SK-N-SH treated with all-trans-retinoic acid at 6 μM for 48 hours (cell line): ENCODE results near the gene GRIK2.

Experiments
- ATAC-seq: fragments of 200-7000 bp; cut with Tn5 transposase; 3 replicates; pipeline ENCODE4 v1.9.1; 2020; ENCODE audit warnings: mild to moderate bottlenecking, moderate library complexity
- BACH2 ChIP-seq: fragments of 250-450 bp; sonication (Bioruptor Pico); IDR thresholded peaks from 2 replicates; pipeline ENCODE4 v1.9.0; 2021; ENCODE audit warnings: mild to moderate bottlenecking, borderline replicate concordance
- CSDC2 ChIP-seq: fragments of 250-450 bp; sonication (Bioruptor Pico); IDR thresholded peaks from 2 replicates; pipeline ENCODE4 v1.5.0; 2020; ENCODE audit warnings: mild to moderate bottlenecking, moderate library complexity
- ESRRG ChIP-seq: fragments of 250-450 bp; sonication (Bioruptor Pico); IDR thresholded peaks from 2 replicates; pipeline ENCODE4 v1.6.1; 2021; ENCODE audit warnings: mild to moderate bottlenecking
- ISL1 ChIP-seq: fragments of 250-450 bp; sonication (Bioruptor Pico); IDR thresholded peaks from 2 replicates; pipeline ENCODE4 v2.1.2; 2022; ENCODE audit warnings: mild to moderate bottlenecking, moderate library complexity
- PPARA ChIP-seq: fragments of 250-450 bp; sonication (Bioruptor Pico); IDR thresholded peaks from 2 replicates; pipeline ENCODE4 v1.5.0; 2020; ENCODE audit warnings: mild to moderate bottlenecking, borderline replicate concordance
- RARB ChIP-seq: fragments of 250-450 bp; sonication (Bioruptor Pico); IDR thresholded peaks from 2 replicates; pipeline ENCODE4 v1.8.0; 2021; ENCODE audit warnings: mild to moderate bottlenecking, moderate library complexity
- TCF4 ChIP-seq: fragments of 250-450 bp; sonication (Bioruptor Pico); IDR thresholded peaks from 2 replicates; pipeline ENCODE4 v1.8.0; 2021; ENCODE audit warnings: mild to moderate bottlenecking, moderate library complexity, borderline replicate concordance
- TOX ChIP-seq: fragments of 250-450 bp; sonication (Bioruptor Pico); IDR thresholded peaks from 2 replicates; pipeline ENCODE4 v1.8.0; 2021; ENCODE audit warnings: mild to moderate bottlenecking, moderate library complexity, borderline replicate concordance
- ZC3H10 ChIP-seq: fragments of 250-450 bp; sonication (Bioruptor Pico); IDR thresholded peaks from 2 replicates; pipeline ENCODE4 v1.5.1; 2021; ENCODE audit warnings: mild to moderate bottlenecking, moderate library complexity
- ZFP3 ChIP-seq: fragments of 250-450 bp; sonication (Bioruptor Pico); IDR thresholded peaks from 2 replicates; pipeline ENCODE4 v1.5.0; 2020; ENCODE audit warnings: mild to moderate bottlenecking, moderate library complexity
- ZFP30 ChIP-seq: fragments of 450-650 bp; formaldehyde crosslinking; IDR thresholded peaks from 2 replicates; pipeline ENCODE4 v1.5.0; 2022; ENCODE audit warnings: mild to moderate bottlenecking, moderate library complexity
- ZNF565 ChIP-seq: fragments of 450-650 bp; formaldehyde crosslinking; conservative IDR thresholded peaks from 2 replicates; pipeline ENCODE4 v1.5.0; 2020; ENCODE audit warnings: low read depth, mild to moderate bottlenecking, moderate library complexity
- ZNF70 ChIP-seq: fragments of 450-650 bp; formaldehyde crosslinking; IDR thresholded peaks from 2 replicates; pipeline ENCODE4 v1.5.0; 2020; ENCODE audit warnings: mild to moderate bottlenecking, moderate library complexity
- ZNF8 ChIP-seq: fragments of 450-650 bp; formaldehyde crosslinking; IDR thresholded peaks from 2 replicates; pipeline ENCODE4 v1.5.0; 2020; ENCODE audit warnings: mild to moderate bottlenecking, moderate library complexity
- TF ChIP-seq, protein P1 (sequence below): fragments of 250-450 bp; sonication (Bioruptor Pico); IDR thresholded peaks from 2 replicates; pipeline ENCODE4 v1.8.0; 2021; ENCODE audit warnings: low read depth, mild to moderate bottlenecking, moderate library complexity, borderline replicate concordance
- TF ChIP-seq, protein P2 (sequence below): fragments of 250-450 bp; sonication (Bioruptor Pico); IDR thresholded peaks from 2 replicates; pipeline ENCODE4 v1.5.1; 2020; ENCODE audit warnings: low read depth, mild to moderate bottlenecking, moderate library complexity
- TF ChIP-seq, protein P3 (sequence below): fragments of 250-450 bp; sonication (Bioruptor Pico); IDR thresholded peaks from 2 replicates; pipeline ENCODE4 v1.5.1; 2021; ENCODE audit warnings: mild to moderate bottlenecking, moderate library complexity
- TF ChIP-seq, protein P4 (sequence below): fragments of 250-450 bp; sonication (Bioruptor Pico); IDR thresholded peaks from 2 replicates; pipeline ENCODE4 v1.5.0; 2020; ENCODE audit warnings: mild to moderate bottlenecking, moderate library complexity

Gene GRIK2

DNA sequence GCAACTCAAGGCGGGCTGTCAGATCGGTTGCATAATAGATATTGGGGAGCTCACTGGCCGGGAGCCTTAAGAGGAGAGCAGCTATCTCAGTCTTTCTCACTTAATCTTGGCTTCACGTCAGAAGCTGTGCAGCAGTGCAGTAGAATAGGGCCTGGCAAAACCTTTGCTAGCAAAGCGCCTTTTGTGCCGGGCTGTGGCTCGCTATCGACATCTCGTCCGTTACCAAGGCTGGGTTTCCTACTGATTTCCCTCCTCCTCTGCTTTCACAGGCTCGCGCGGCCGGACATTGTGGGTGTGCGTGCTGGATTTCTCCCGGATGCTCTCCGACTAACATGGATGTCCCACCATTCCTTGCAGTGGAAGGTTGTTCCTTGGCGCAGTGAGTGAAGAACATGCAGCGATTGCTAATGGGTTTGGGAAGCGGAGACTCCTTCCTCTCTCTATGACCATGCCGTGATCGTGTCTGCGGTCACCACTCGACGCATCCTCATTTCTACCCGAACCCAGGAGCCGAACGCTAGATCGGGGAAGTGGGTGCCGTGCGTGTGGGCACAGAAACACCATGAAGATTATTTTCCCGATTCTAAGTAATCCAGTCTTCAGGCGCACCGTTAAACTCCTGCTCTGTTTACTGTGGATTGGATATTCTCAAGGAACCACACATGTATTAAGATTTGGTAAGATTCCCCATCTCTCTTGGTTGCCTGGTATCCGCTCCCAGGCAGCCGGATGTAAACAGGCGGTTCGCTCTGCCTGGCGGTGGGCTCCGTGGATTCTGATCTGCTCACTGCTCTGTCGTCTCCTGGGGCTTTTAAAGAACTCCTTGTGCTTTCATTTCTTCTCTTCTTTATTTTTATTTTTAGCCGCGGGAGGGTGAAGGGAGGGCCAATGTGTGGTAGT is 5.5 kb downstream of the GRIK2 start (continued):
- TF ChIP-seq ZNF70 (CRISPR knock-in tag) (no peak), ZNF565 (no peak), ZNF8 (CRISPR knock-in tag) (no peak), ZC3H10 (CRISPR knock-in tag) (no peak), ESRRG (no peak), ISL1 (CRISPR knock-in tag) (no peak), BACH2 (CRISPR knock-in tag) (no peak)
- TF ChIP-seq, protein P1, sequence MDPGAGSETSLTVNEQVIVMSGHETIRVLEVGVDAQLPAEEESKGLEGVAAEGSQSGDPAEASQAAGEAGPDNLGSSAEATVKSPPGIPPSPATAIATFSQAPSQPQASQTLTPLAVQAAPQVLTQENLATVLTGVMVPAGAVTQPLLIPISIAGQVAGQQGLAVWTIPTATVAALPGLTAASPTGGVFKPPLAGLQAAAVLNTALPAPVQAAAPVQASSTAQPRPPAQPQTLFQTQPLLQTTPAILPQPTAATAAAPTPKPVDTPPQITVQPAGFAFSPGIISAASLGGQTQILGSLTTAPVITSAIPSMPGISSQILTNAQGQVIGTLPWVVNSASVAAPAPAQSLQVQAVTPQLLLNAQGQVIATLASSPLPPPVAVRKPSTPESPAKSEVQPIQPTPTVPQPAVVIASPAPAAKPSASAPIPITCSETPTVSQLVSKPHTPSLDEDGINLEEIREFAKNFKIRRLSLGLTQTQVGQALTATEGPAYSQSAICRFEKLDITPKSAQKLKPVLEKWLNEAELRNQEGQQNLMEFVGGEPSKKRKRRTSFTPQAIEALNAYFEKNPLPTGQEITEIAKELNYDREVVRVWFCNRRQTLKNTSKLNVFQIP (CRISPR knock-in tag), result no peak

DNA sequence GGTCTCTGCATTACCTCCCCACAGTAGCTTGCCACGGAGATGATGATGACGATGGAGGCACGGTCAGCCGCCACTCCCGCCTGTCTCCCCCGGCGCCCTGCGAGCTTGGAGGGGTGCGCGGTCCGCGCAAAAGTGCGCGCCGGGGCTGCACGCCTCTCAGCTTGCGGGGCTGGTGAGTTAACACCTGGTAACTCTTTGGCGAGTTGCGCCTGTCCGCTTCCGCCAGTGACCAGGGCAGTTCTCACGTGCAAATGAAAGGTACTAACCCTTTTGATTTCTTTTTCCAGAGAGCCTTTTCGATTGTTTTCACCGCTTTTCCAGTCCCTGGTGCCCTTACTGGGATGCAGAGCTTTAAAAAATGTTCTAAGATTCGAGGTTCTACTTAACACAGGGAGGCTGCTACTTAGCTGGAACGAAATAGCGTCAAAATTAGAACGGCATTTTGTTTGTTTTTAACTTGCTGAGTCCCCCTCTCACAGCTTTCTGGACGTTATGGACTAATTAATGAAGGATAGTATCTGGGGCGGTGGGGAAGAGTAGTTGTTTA is 6.2 kb downstream of the GRIK2 start:
- 0 out of 2 replicates have a peak, but pooled peaks have one; percentile 12 for TF ChIP-seq ZNF70 (CRISPR knock-in tag)
- no peak for TF ChIP-seq RARB
- TF ChIP-seq, protein P1 (CRISPR knock-in tag), result no peak
- TF ChIP-seq, all 23 proteins: peak for 1
- peak; percentile 9; the same call in 2 of the 3 replicates for ATAC-seq

DNA sequence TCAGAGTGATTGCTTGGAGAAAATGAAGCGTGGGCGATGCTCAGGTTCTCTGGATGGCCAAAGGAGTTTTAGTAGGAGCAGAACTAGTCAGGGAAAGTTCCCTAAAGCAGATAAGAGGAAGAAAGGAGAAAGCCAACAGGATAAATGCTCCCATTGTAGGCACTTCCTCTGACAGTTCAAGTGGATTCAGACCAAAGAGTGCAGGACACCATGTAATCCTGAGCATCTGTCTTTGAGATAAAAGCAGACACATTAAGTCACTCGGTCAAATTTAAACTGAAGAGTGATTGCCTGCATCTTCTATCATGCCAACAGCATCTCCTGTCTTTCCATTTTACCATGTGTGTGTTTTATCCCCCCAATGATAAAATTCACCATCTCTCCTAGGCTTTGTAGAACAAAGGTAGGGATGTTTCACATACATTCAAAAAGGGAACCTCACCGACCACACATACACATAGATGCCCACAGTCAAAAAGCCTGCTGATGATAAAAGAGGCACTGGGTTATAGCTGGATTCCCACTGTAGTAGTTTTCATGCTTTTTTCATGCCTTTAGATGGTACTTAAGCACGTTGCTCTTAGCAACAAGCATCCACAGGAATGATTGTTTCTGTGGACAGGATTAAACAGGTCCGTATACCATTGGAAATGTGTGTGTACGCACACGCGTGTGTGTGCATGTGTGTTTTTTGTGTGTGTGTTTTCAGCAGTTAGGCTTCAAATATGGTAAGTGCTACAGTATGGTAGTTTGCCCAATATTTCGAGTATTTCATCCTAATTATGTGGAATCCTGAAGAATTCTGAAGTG is 7.0 kb downstream of the GRIK2 start:
- ATAC-seq, result no peak

DNA sequence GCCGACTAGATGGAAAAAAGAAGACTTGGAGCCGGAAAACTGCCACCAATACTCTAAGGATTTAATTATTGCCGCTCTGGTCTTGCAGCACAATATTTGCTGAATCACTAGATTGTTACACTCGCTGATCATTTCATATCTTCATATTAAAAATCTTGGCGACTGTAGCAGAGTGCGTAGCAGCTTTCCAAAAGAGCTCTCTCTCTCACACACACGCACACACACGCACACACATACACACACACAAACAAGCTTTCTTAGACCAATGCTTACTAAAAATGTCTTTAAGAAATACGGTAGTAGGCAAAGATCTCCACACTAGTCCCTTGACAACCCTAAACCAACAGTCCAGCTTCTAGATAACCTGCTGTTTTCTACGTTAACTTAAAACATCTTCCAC is 7.7 kb downstream of the GRIK2 start:
- ATAC-seq, result no peak
- no peak for TF ChIP-seq ZFP3 (CRISPR knock-in tag)
- TF ChIP-seq TCF4 (CRISPR knock-in tag), result no peak
- no peak for TF ChIP-seq ZFP30 (CRISPR knock-in tag)
- TF ChIP-seq, protein P1 (CRISPR knock-in tag), result no peak
- TF ChIP-seq ZNF8 (CRISPR knock-in tag), result no peak
- TF ChIP-seq BACH2 (CRISPR knock-in tag), result no peak
- TF ChIP-seq, protein P2, sequence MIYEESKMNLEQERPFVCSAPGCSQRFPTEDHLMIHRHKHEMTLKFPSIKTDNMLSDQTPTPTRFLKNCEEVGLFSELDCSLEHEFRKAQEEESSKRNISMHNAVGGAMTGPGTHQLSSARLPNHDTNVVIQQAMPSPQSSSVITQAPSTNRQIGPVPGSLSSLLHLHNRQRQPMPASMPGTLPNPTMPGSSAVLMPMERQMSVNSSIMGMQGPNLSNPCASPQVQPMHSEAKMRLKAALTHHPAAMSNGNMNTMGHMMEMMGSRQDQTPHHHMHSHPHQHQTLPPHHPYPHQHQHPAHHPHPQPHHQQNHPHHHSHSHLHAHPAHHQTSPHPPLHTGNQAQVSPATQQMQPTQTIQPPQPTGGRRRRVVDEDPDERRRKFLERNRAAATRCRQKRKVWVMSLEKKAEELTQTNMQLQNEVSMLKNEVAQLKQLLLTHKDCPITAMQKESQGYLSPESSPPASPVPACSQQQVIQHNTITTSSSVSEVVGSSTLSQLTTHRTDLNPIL, result no peak
- TF ChIP-seq ZNF70 (CRISPR knock-in tag), result no peak
- TF ChIP-seq, protein P3, sequence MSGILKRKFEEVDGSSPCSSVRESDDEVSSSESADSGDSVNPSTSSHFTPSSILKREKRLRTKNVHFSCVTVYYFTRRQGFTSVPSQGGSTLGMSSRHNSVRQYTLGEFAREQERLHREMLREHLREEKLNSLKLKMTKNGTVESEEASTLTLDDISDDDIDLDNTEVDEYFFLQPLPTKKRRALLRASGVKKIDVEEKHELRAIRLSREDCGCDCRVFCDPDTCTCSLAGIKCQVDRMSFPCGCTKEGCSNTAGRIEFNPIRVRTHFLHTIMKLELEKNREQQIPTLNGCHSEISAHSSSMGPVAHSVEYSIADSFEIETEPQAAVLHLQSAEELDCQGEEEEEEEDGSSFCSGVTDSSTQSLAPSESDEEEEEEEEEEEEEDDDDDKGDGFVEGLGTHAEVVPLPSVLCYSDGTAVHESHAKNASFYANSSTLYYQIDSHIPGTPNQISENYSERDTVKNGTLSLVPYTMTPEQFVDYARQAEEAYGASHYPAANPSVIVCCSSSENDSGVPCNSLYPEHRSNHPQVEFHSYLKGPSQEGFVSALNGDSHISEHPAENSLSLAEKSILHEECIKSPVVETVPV (CRISPR knock-in tag), result no peak
- TF ChIP-seq RARB, result no peak
- no peak for TF ChIP-seq PPARA (CRISPR knock-in tag)
- no peak for TF ChIP-seq TOX (CRISPR knock-in tag)

More for the DNA sequence above, 7.0 kb downstream of the GRIK2 start:
- TF ChIP-seq, protein P2, result no peak
- TF ChIP-seq CSDC2 (CRISPR knock-in tag) (no peak), RARB (no peak), PPARA (CRISPR knock-in tag) (no peak), ESRRG (no peak)
- TF ChIP-seq, protein P4, sequence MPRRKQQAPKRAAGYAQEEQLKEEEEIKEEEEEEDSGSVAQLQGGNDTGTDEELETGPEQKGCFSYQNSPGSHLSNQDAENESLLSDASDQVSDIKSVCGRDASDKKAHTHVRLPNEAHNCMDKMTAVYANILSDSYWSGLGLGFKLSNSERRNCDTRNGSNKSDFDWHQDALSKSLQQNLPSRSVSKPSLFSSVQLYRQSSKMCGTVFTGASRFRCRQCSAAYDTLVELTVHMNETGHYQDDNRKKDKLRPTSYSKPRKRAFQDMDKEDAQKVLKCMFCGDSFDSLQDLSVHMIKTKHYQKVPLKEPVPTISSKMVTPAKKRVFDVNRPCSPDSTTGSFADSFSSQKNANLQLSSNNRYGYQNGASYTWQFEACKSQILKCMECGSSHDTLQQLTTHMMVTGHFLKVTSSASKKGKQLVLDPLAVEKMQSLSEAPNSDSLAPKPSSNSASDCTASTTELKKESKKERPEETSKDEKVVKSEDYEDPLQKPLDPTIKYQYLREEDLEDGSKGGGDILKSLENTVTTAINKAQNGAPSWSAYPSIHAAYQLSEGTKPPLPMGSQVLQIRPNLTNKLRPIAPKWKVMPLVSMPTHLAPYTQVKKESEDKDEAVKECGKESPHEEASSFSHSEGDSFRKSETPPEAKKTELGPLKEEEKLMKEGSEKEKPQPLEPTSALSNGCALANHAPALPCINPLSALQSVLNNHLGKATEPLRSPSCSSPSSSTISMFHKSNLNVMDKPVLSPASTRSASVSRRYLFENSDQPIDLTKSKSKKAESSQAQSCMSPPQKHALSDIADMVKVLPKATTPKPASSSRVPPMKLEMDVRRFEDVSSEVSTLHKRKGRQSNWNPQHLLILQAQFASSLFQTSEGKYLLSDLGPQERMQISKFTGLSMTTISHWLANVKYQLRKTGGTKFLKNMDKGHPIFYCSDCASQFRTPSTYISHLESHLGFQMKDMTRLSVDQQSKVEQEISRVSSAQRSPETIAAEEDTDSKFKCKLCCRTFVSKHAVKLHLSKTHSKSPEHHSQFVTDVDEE, result no peak
